Keratinocyte (primary cell): Measurements from ENCODE around the gene RBP2. TPM values are rescaled to one million over a fixed set of nuclear protein-coding genes. Genes with fewer than 3 reads are reported as not detected.

Experiments
- DNase-seq: peaks from one replicate; pipeline ENCODE4 v3.0.0-alpha.2; 2011; ENCODE audit warnings: low read depth, missing footprints, low spot score
- FAIRE-seq: peaks from 2 replicates; lab custom pipeline; 2011; peaks lifted over from hg19 to GRCh38; lab: Jason Lieb, UNC
- H2AFZ ChIP-seq: 2 replicates; pipeline ENCODE4 v1.6.0; 2012; ENCODE audit warnings: low read length, control low read depth, inconsistent platforms; ENCODE audit not compliant: control insufficient read depth
- H3K27ac ChIP-seq: 2 replicates; pipeline ENCODE4 v1.5.1; 2011; ENCODE audit warnings: low read length; ENCODE audit not compliant: control insufficient read depth, insufficient read depth
- H3K27me3 ChIP-seq: 3 replicates; pipeline ENCODE4 v1.6.0; 2011; ENCODE audit warnings: low read length; ENCODE audit not compliant: control insufficient read depth, insufficient read depth; ENCODE audit errors: extremely low read depth
- H3K36me3 ChIP-seq, 2 experiments: 2 replicates in 1 of 2; 3 replicates in 1 of 2; pipeline ENCODE4 v1.5.1; 2011; ENCODE audit warnings: low read length in 2 of 2, mild to moderate bottlenecking in 1 of 2; ENCODE audit not compliant: control insufficient read depth in 2 of 2, insufficient read depth in 2 of 2; ENCODE audit errors: extremely low read depth in 1 of 2
- H3K4me1 ChIP-seq: 3 replicates; pipeline ENCODE4 v1.5.1; 2011; ENCODE audit warnings: low read length; ENCODE audit not compliant: control insufficient read depth, insufficient read depth; ENCODE audit errors: extremely low read depth
- H3K4me2 ChIP-seq: 3 replicates; pipeline ENCODE4 v1.6.0; 2011; ENCODE audit warnings: low read depth, low read length; ENCODE audit not compliant: control insufficient read depth, insufficient read depth; ENCODE audit errors: extremely low read depth
- H3K4me3 ChIP-seq, 3 experiments: fragments of 200-600 bp in 1 of 3; sonication (generic) in 1 of 3; 2 replicates in 2 of 3; 3 replicates in 1 of 3; pipeline ENCODE4 v1.5.1; 2011 to 2016; ENCODE audit warnings: low read length in 3 of 3, mild to moderate bottlenecking in 3 of 3, control low read depth in 2 of 3, inconsistent platforms in 1 of 3, low read depth in 1 of 3, mixed read lengths in 1 of 3, mixed run types in 1 of 3, moderate library complexity in 1 of 3; ENCODE audit not compliant: control insufficient read depth in 2 of 3, insufficient read depth in 2 of 3; ENCODE audit errors: extremely low read depth in 1 of 3
- H3K79me2 ChIP-seq: 2 replicates; pipeline ENCODE4 v1.6.0; 2012; ENCODE audit warnings: low read length; ENCODE audit not compliant: control insufficient read depth, insufficient read depth
- H3K9ac ChIP-seq: 3 replicates; pipeline ENCODE4 v1.6.0; 2011; ENCODE audit warnings: low read length; ENCODE audit not compliant: control insufficient read depth, insufficient read depth; ENCODE audit errors: extremely low read depth
- H3K9me1 ChIP-seq: 3 replicates; pipeline ENCODE4 v1.6.0; 2011; ENCODE audit warnings: low read length; ENCODE audit not compliant: control insufficient read depth, insufficient read depth; ENCODE audit errors: extremely low read depth
- H3K9me3 ChIP-seq: 2 replicates; pipeline ENCODE4 v1.5.1; 2012; ENCODE audit warnings: low read depth, low read length; ENCODE audit not compliant: control insufficient read depth
- H4K20me1 ChIP-seq: 3 replicates; pipeline ENCODE4 v1.6.0; 2011; ENCODE audit warnings: low read length; ENCODE audit not compliant: control insufficient read depth, insufficient read depth; ENCODE audit errors: extremely low read depth
- EZH2 ChIP-seq: IDR thresholded peaks from one replicate; pipeline ENCODE4 v1.6.1; 2012; ENCODE audit warnings: inconsistent platforms, mild to moderate bottlenecking, low read length, moderate library complexity
- dilution Hi-C: fragments of 300-500 bp; cut with MboI; formaldehyde crosslinking; loops from one replicate; pipeline ENCODE4 v1.7.0; 2020; ENCODE audit warnings: low sequenced_read_pairs; ENCODE audit not compliant: extremely low pct_ligation_motif_present
- polyA plus RNA-seq, 5 experiments: library from polyadenylated mRNA; depleted of rRNA in 3 of 5; stranded (reverse) in 3 of 5; stranded (forward) in 1 of 5; unstranded in 1 of 5; fragments of >200 nt; gene quantifications; 1 replicate in 1 of 5; 2 replicates in 3 of 5; 3 replicates in 1 of 5; pipeline versions ENCODE4 v1.2.1 to v1.2.3, GENCODE V29; 2011 to 2012; ENCODE audit warnings: missing spikeins in 2 of 5, low read depth in 1 of 5, low replicate concordance in 1 of 5
- TF ChIP-seq, protein P1 (sequence below), 3 experiments: IDR thresholded peaks in 1 of 3; conservative IDR thresholded peaks in 1 of 3; optimal IDR thresholded peaks in 1 of 3; 2 replicates in 2 of 3; 3 replicates in 1 of 3; pipeline versions ENCODE3 to v1.5.1; 2011; ENCODE audit warnings: low read length in 3 of 3, mild to moderate bottlenecking in 3 of 3, moderate library complexity in 2 of 3, control low read depth in 1 of 3, inconsistent platforms in 1 of 3; ENCODE audit not compliant: insufficient read depth in 2 of 3; ENCODE audit errors: extremely low read depth in 1 of 3

The RBP2 gene
- polyA plus RNA-seq, 1 donor (not counting 4 experiments of a cell fraction or from before 2014, with no cell fraction given), result not detected

DNA sequence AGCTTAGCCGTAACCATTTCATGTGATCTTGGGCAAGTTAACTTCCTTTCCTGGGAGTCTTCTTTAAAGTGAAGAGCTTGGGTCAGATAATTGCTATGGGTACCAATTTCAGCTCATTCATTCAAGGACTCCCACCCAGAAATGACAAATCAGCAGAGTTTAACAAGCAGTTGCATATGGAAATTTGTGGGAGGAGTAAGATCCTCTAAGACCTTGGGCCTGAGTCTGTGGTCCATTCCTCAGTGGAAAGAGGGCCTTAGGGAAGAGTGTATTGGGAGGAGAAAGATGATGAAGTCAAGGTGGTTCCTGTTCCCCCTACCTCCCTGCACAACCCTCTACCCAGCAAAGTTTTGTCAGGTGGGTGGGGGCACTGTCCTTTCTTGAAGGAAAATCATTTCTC is 42.1 kb downstream of the RBP2 start:
- no peaks in the 10 kb centered on the region for H3K36me3 ChIP-seq
- DNase-seq (no peak), FAIRE-seq (peak; percentile 23)
- no peak for TF ChIP-seq EZH2
- TF ChIP-seq, protein P1, sequence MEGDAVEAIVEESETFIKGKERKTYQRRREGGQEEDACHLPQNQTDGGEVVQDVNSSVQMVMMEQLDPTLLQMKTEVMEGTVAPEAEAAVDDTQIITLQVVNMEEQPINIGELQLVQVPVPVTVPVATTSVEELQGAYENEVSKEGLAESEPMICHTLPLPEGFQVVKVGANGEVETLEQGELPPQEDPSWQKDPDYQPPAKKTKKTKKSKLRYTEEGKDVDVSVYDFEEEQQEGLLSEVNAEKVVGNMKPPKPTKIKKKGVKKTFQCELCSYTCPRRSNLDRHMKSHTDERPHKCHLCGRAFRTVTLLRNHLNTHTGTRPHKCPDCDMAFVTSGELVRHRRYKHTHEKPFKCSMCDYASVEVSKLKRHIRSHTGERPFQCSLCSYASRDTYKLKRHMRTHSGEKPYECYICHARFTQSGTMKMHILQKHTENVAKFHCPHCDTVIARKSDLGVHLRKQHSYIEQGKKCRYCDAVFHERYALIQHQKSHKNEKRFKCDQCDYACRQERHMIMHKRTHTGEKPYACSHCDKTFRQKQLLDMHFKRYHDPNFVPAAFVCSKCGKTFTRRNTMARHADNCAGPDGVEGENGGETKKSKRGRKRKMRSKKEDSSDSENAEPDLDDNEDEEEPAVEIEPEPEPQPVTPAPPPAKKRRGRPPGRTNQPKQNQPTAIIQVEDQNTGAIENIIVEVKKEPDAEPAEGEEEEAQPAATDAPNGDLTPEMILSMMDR (optimal IDR thresholded peaks at IDR 0.05 in 1 of 3, IDR thresholded peaks at IDR 0.05 in 1 of 3, conservative IDR thresholded peaks at IDR 0.05 in 1 of 3; ENCODE audit: extremely low read depth in 1 of 3, insufficient read depth in 2 of 3, low read length in 3 of 3), result no peak
- H3K9ac ChIP-seq, result peak overlapping the region; percentile 31
- no peaks in the 10 kb centered on the region for H3K9me3 ChIP-seq
- H3K79me2 ChIP-seq, result no peaks in the 10 kb centered on the region
- peak overlapping the region; percentile 65 for H2AFZ ChIP-seq
- H3K4me1 ChIP-seq, result peaks cover 16% of the 10 kb centered on the region
- H3K4me2 ChIP-seq, result peak overlapping the region; percentile 30
- peak overlapping the region; percentile 76 for H3K27ac ChIP-seq
- H4K20me1 ChIP-seq, result no peaks in the 10 kb centered on the region
- no peaks in the 10 kb centered on the region for H3K9me1 ChIP-seq
- H3K27me3 ChIP-seq, result no peaks in the 10 kb centered on the region
- dilution Hi-C loops, result no loop called here
- H3K4me3 ChIP-seq, result no peak overlapping the region

DNA sequence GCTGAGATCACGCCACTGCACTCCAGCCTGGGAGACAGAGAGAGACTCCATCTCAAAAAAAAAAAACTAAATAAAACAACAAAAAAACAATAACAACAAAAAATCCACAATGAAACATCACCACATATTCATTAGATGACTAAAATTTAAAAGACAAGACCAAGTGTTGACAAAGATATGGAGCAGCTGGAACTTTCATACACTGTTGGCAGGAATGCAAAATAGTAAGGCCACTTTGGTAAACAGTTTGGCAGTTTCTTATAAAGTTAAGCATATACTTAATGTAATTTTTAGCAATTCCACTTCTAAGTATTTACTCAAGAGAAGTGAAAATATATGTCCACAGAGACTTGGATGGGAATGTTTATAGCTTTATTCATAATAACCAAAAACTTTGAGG is 43.2 kb downstream of the RBP2 start:
- Histone ChIP-seq H3K4me1 (peaks cover 16% of the 10 kb centered on the region), H3K9me1 (no peaks in the 10 kb centered on the region), H4K20me1 (no peaks in the 10 kb centered on the region), H3K9ac (no peak overlapping the region), H3K4me3 (no peak overlapping the region), H3K36me3 (no peaks in the 10 kb centered on the region), H3K27ac (no peak overlapping the region), H2AFZ (no peak overlapping the region), H3K27me3 (no peaks in the 10 kb centered on the region), H3K9me3 (no peaks in the 10 kb centered on the region), H3K4me2 (no peak overlapping the region), H3K79me2 (no peaks in the 10 kb centered on the region)
- dilution Hi-C loops, result no loop called here
- no peak for TF ChIP-seq EZH2
- TF ChIP-seq, protein P1 (optimal IDR thresholded peaks at IDR 0.05 in 1 of 3, IDR thresholded peaks at IDR 0.05 in 1 of 3, conservative IDR thresholded peaks at IDR 0.05 in 1 of 3; ENCODE audit: extremely low read depth in 1 of 3, insufficient read depth in 2 of 3, low read length in 3 of 3), result no peak
- FAIRE-seq (no peak), DNase-seq (no peak)
